GM18498 (cell line): ENCODE measurements around the gene ELMO1.
A peak's percentile ranks its signal among the peaks of the same experiment; 100 is the strongest.

Experiments used
- ATAC-seq: cut with Tn5 transposase; IDR thresholded peaks from one replicate; pipeline ENCODE4 v1.9.1; 2021; ENCODE audit warnings: mild to moderate bottlenecking, moderate library complexity; ENCODE audit not compliant: unreplicated experiment

The ELMO1 gene

DNA sequence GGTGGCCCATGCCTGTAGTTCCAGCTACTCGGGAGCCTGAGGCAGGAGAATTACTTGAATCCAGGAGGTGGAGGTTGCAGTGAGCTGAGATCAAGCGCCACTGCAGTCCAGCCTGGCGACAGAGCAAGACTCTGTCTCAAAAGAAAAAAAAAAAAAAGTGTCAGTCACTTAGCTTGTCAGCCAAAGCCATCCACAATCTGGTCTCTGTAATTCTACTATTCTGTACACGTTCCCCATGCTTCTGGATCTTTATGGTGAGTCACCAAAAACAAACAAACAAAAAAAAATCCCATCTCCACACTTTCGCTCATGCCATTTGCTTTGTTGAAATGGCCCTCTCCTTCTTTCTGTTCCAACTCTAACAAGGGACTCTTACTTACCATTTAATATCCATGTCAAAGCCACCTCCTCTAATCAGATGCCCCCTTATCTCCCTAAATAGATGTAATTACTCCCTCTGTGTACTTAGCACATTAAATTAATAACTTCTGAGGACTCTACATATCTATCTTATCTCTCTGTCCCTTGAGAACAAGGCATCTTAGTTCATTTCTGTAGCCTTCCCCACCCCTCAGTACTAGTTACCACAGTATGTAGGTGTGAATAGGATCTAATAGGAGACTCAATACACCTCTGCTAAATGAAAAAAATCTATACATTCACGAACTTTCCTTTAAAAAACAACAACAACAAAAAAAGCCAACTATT, 128.4 kb downstream of the ELMO1 start:
- no peak for ATAC-seq

- no peak for ATAC-seq
Observed at GRCh38 chr7:37318541-37318940, 130.1 kb downstream of the ELMO1 start.

DNA sequence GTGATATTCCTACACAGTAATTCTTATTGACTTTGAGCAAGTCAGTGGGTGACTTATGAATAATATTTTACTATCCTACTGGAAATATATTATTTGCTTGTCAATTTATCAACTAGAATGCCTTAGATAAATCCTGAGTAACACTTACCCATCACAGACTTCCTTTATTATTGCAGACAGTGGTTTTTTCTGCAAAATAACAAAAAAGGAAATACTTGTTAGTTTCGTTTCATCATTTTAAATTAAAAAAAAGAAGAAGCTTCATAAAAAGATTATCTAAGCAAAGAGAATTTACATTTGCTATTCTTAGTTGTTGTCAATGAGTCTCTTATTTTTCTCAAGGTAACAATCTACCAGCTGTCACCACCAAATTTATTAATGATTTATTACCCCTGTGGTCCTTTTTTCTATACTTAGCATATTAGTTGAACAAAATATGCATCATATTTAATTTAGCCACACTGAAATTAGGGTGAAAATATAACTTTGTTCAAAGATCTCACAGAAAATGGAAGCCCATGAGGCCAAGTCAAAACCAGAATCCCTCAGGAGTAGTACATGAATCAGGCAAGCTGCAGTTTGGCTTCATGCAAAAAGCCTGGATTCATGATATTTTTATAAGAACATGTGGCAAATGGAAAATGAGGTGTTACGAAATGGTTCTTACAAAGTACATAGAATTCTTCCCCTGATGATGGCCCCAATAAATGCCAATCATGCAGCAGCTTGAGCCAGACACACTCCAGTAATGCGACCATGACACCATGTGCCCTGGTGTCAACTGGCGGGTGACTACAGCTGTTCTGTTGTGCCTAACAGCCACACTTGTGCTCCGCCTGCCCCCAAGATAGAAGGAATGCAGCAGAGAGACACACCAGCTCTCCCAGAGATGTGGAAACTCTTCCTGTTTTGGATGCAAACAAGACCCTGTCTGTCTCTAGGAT, 132.6 kb downstream of the ELMO1 start:
- ATAC-seq = no peak

- ATAC-seq = no peak
Observed at GRCh38 chr7:37312608-37313007, 136.1 kb downstream of the ELMO1 start.

GRCh38 chr7:37311355-37311754, 137.3 kb downstream of the ELMO1 start:
- no peak for ATAC-seq

- no peak for ATAC-seq
Observed at GRCh38 chr7:37310327-37311080, 138.2 kb downstream of the ELMO1 start.

DNA sequence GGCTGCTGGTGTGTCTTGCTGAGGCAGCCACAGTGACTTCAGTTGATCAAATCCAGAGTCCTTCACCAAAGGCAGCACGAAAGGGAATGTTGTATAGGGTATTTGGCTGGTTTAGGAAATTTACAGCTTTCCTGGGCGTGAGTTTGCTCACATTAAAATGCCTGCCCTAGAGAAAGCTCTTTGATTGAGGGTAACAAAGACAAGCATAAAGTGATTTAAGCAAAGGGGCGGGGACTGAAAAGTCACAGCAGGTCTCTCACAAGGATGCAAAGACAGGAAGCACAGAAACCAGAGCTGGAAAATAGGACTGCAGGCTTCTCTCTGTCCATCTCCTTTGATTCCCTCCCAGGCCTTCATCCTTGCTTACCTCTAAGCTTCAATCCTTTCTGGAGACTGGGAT, 139.2 kb downstream of the ELMO1 start:
- ATAC-seq = no peak

- no peak for ATAC-seq
Observed at GRCh38 chr7:37304921-37305320, 143.7 kb downstream of the ELMO1 start.

- ATAC-seq = no peak
Observed at GRCh38 chr7:37297546-37297945, 151.1 kb downstream of the ELMO1 start.

DNA sequence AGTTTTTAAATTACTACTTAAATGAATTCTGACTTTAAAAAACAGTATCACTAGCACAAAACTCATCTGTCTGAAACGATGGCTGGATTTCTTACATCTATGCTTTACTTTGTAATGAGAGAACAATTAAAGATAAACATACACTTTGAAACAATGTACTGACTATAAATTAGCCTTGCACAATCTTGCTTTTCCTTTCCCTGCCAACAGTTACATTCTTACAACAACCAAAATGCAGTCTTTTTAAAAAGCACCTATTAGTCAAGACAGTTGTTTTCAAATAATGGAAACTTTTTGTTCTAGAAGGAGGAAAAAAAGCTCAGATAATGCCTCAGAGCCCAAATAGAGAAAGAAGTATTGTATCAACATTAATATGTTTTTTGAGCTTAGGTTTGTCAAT, 153.3 kb downstream of the ELMO1 start:
- ATAC-seq = no peak

GRCh38 chr7:37290731-37291130, 157.9 kb downstream of the ELMO1 start:
- ATAC-seq = no peak

DNA sequence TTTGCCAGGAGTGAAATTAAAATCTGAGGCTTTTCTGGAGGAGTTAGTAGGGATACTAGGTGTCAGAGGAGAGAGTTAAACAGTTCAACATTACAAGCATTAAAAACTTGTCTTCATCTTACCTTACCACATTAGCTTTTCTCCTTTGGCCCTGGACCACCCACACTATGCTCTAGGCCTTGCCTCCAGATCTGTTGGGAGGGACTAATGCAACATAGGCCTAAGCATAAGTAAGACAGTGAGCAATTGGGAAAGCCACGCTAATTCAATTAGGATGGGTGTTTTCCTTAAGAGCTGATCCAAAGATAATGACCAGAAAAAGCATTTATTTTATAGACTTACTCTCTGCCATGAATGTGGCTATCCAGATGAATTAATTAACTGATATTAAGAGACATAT, 158.9 kb downstream of the ELMO1 start:
- ATAC-seq = no peak

GRCh38 chr7:37289367-37289766, 159.3 kb downstream of the ELMO1 start:
- ATAC-seq = no peak

GRCh38 chr7:37287131-37287855, 161.4 kb downstream of the ELMO1 start:
- peak; percentile 66 for ATAC-seq

- no peak for ATAC-seq
Observed at GRCh38 chr7:37286454-37286832, 162.2 kb downstream of the ELMO1 start.

DNA sequence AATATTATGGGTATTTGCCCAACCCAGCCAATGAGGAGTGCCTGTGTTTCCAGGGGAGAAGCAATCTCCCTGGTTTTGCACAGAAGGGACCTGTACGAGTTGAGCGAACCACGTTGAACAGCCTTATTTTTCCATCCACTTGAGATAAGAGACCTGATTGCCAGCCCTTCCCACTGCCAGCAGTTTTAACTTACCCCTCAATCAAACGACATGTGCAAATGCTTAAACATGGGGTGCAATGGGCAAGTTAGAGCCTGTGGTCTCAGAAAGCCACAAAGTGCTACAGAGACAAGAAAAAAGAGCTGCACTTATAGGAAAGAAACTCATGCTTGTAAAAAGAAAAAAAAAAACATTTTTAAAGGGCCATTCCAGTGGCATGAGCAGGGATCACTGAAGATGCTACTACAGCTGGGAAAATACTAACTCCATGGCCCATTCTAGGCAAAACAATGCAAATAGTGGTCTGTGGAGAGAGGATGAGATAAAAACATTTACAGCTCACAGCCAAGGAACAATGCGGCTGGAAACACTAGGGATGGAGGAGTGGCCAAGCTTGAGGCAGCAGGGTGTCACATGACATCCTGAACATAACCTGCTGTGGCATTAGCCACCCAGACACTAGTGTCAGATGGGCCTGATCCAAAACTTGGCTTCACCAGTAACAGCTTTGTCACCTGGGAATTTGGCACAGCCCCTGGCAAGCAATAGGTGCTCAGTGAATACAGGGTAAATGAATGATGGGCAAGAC, 162.8 kb downstream of the ELMO1 start:
- no peak for ATAC-seq

DNA sequence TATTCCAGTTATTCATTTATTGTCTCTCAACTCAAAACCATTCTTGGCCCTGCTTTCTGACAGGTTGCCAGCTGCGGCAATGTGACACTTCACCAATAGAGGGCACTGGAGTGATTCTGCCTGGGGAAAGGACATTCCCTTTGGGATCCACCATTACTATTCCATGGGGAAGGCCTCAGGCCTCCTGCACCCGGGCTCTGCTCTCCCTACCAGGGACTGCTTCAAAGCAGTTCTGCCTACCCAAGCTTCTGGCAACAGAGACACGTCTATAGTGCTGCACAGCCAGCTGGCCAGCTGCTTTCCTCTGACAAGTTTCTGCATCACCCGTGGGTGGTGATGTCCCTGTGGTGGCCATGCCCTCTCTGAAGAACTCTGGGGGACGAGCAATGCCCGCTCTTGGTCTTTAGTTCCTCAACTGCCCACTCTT, 163.8 kb downstream of the ELMO1 start:
- no peak for ATAC-seq

GRCh38 chr7:37284285-37284684, 164.4 kb downstream of the ELMO1 start:
- ATAC-seq = no peak

DNA sequence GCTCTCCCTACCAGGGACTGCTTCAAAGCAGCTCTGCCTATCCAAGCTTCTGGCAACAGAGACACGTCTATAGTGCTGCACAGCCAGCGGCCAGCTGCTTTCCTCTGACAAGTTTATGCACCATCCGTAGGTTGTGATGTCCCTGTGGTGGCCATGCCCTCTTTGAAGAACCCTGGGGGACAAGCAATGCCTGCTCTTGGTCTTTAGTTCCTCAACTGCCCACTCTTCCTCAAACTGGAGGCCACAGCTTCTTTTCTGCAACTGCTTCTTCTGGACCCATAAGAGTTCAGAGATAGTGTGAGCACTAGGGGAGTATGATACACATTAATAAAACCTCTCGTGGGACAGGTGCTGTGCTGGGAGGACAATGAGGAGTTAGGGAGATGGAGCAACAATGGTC, 164.9 kb downstream of the ELMO1 start:
- no peak for ATAC-seq

DNA sequence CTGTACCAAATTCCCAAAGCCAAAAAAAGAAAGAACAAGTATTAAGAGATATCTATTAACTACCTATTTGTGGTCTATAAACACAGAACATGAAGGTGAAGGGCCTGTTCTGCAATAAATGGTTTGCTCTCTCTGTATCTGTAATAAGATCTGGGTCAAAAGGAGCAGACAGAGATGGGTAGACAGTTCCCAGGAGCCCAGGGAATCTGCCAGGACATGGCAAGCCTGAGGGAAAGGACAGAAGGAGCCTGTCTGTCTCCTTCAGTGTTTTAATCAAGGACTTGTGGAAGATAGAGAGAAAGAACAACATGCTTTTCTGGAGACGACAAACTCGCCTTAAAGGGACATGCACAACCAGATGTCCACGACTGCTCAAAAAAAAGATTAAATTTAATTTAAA, 165.7 kb downstream of the ELMO1 start:
- no peak for ATAC-seq
